Measurements from ENCODE around the gene DLST. TPM values are rescaled to one million over a fixed set of nuclear protein-coding genes. Genes with fewer than 3 reads are reported as not detected.

DLST gene
- total RNA-seq, 1 donor from 2014 or later: 102 TPM

DNA sequence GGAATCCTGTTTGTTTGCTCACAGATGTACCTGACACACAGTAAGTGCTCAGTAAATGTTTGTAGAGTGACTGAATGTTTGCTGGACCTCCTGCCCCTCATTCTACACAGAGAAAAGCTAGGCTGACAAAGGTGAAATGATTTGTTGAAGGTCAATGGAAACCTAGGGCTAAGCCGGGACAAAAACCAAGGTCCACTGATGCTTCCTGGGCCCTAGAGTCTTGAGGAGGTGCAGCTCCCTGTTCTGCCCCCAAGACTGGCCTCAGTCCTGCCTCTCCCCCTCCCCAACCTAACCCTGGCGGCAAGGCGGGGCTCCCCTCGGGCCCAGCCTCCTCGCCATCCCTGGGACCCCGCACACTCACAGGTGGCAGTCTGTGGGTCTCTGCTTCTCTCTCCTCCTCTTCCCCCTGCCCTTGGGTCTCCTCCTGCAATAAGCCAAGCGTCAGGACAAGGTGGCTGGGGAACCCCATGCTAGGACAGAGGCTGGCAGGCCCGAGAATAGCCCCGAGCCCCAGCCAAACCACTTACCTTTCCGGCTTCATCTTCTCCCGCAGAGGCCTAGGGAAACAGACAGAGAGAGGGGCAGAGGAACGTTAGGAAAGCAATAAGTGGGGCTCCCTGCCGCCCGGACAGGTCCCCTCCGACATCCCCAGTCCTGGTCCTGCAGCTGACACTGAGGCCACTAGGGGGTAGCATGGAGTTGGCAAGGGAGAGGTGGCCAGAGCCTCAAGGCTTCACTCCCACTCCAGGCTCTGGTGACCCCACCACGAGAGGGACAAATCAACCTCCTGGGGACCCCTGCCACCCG lies 64.3 kb downstream of the DLST start:
- no peaks in the 10 kb centered on the region for H3K9me3 Mint-ChIP-seq
- no peaks in the 10 kb centered on the region for H3K27me3 Mint-ChIP-seq (ENCODE audit: low read depth)
- intact Hi-C loops (cut with micrococcal nuclease): loop anchor here (1.0 to 10.0 kb wide), 3 partner anchors 56 to 359 kb away; partner anchors contain the start of gene EIF2B2
- H3K27ac Mint-ChIP-seq: no peak overlapping the region
- peaks cover 23% of the 10 kb centered on the region for H3K4me1 Mint-ChIP-seq (ENCODE audit: low read depth)
- no peaks in the 10 kb centered on the region for H3K36me3 Mint-ChIP-seq (ENCODE audit: low read depth)
- DNase-seq (ENCODE audit: low spot score): peak; percentile 63
- H3K4me3 Mint-ChIP-seq (ENCODE audit: low read depth): no peak overlapping the region

DNA sequence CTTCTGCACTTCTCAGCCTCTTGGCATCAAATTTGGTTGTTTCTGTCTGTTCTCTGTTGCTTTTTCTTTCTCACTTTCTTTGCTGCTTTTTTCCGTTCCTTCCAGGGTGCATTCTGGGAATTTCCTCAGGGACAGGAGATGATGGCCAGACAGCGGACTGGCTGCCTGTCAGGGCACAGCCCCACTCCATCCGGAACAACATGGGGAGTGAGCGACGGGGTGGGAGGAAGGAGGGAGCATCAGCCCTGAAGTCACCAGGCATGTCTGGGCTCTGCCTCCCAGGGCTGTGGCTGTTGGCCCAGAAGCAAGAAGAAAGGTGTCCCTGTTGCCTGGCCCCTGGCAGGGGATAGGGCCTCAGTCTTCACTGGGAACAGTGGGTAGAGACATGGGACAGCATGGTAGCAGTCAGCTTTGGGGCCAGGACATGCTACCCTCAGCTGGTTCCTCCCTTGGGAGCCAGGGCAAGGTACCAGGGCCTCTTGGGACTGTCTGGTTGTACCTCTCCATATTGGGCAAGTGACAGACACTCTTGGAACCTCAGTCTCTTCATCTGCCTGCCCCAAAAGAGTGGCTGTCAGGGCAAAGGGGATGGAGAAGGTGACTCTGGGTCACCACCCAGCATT lies 65.1 kb downstream of the DLST start:
- H3K27me3 Mint-ChIP-seq (ENCODE audit: low read depth): no peaks in the 10 kb centered on the region
- H3K4me1 Mint-ChIP-seq (ENCODE audit: low read depth): peaks cover 16% of the 10 kb centered on the region
- no peak overlapping the region for H3K4me3 Mint-ChIP-seq (ENCODE audit: low read depth)
- DNase-seq (ENCODE audit: low spot score): no peak
- no peaks in the 10 kb centered on the region for H3K36me3 Mint-ChIP-seq (ENCODE audit: low read depth)
- no peak overlapping the region for H3K27ac Mint-ChIP-seq
- intact Hi-C loops (cut with micrococcal nuclease): loop anchor here (5.0 to 10.0 kb wide), 2 partner anchors 56 to 358 kb away; partner anchors contain the start of gene EIF2B2
- no peaks in the 10 kb centered on the region for H3K9me3 Mint-ChIP-seq

DNA sequence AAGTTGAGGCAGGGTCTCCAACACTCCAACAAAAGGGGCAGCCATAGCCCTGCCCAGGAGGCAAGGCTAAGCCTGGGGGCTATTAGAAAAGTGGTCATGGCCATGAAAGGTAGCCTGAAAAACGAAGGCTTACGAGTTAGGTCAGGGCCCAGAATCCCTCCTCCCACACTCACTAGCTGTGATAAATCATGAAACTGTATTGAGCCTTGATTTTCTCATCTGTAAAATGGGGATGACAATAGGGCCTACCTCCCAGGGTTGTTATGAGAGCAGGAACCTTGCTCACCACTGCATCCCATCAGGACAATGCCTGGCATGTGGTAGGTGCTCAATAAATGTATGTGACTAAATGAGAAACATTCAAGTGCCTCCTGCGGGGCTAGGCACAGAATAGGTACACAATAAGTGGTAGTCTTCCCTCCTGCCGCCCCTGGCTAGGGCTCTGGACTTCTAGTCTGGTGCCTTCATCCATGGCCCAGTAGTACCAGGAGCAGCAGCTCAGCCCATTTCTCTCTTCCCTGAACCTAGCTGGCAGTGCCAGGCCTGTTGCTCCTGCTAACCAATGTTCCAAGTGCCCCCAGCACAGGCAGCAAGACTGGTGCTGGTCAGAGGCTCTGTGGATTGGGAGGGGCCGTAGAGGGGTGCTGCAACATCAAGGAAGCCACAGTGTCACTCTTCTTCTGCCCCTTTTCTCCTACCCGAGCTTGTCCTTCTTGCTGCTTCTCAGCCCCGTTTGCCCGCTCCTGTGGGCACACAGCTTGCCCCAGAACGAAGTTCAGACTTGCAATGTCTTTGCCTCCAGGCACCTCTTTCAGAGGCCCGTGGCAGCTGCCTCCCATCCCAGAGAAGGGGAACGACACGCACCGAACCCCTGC lies 65.9 kb downstream of the DLST start:
- Mint-ChIP-seq H3K36me3 (ENCODE audit: low read depth) (no peaks in the 10 kb centered on the region), H3K27ac (no peak overlapping the region), H3K9me3 (no peaks in the 10 kb centered on the region), H3K27me3 (ENCODE audit: low read depth) (no peaks in the 10 kb centered on the region), H3K4me3 (ENCODE audit: low read depth) (no peak overlapping the region), H3K4me1 (ENCODE audit: low read depth) (peaks cover 11% of the 10 kb centered on the region)
- intact Hi-C loops (cut with micrococcal nuclease): loop anchor here (5.0 to 10.0 kb wide), 2 partner anchors 55 to 357 kb away; partner anchors contain the start of gene EIF2B2
- DNase-seq (ENCODE audit: low spot score): no peak

DNA sequence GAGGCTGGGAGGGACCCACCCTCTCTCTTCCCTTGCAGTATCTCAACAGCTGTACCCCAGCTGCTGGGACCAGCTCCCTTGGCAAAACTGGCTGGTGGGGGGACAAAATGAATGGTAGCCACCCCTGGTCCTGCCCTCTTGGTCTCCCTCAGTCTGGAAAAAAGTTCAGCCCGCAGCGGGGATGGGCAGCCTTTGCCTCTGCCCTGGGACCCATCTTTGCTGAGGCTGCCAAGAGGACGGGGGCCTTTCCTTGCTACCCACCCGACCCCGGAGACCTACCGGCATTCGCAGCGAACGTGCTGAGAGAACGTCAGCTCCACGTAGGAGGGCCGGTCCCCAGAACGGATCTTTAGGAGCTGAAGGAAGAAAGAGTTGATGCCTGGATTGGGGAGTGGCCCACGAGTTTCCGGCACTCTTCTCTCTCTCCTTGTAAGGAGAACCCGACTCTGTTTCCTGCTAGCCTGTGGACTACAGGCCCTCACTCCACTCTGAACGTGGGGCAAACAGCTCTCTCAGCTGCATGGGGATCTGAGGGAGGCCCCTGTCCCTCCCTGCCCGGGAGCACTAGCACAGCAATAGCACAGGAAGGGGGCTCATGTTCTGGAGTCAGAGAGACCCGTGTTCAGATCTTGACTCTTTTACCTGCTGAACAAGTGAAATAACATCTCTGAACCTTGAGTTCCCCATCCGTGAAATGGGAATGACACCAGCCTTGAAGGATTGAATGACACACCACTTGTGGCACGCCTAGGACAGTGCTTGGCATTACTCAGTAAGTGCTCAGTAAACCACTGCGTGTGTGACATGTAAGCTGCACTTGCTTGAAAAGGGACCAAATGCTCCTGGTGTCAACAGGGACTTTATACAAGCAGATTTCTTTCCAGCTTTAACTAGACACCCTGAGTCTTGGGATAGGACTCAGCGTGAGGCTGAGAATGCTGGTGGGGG lies 66.8 kb downstream of the DLST start:
- Mint-ChIP-seq H3K27me3 (ENCODE audit: low read depth) (no peaks in the 10 kb centered on the region), H3K4me1 (ENCODE audit: low read depth) (peaks cover 6% of the 10 kb centered on the region), H3K9me3 (no peaks in the 10 kb centered on the region), H3K27ac (no peak overlapping the region), H3K4me3 (ENCODE audit: low read depth) (no peak overlapping the region), H3K36me3 (ENCODE audit: low read depth) (no peaks in the 10 kb centered on the region)
- intact Hi-C loops (cut with micrococcal nuclease): loop anchor here (5.0 to 10.0 kb wide), 2 partner anchors 54 to 356 kb away; partner anchors contain the start of gene EIF2B2
- DNase-seq (ENCODE audit: low spot score): no peak

DNA sequence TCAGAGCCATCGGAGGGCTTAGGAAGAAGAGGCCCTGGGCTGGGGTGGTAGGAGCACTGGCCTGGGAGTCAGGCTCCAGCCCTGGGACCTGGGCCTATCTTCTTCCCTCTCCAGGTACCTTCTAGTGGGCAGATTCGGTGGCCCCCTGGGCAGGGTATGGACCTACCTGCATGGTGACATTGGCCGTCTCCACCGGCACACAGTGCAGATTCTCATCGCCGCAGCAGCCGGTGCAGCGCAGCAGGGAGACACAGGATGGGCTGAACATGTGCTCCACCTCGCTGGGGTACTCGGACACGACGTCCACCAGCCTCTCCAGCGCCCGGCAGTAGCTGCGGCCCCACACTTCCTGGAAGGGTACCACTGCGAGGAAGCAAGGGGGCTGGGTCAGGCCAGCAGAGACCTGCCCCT lies 67.5 kb downstream of the DLST start:
- no peak for DNase-seq (ENCODE audit: low spot score)
- Mint-ChIP-seq H3K9me3 (no peaks in the 10 kb centered on the region), H3K27ac (no peak overlapping the region), H3K27me3 (ENCODE audit: low read depth) (no peaks in the 10 kb centered on the region), H3K4me1 (ENCODE audit: low read depth) (peaks cover 6% of the 10 kb centered on the region), H3K4me3 (ENCODE audit: low read depth) (no peak overlapping the region), H3K36me3 (ENCODE audit: low read depth) (no peaks in the 10 kb centered on the region)
- intact Hi-C loops (cut with micrococcal nuclease): loop anchor here (5.0 to 10.0 kb wide), 2 partner anchors 53 to 356 kb away; partner anchors contain the start of gene EIF2B2

DNA sequence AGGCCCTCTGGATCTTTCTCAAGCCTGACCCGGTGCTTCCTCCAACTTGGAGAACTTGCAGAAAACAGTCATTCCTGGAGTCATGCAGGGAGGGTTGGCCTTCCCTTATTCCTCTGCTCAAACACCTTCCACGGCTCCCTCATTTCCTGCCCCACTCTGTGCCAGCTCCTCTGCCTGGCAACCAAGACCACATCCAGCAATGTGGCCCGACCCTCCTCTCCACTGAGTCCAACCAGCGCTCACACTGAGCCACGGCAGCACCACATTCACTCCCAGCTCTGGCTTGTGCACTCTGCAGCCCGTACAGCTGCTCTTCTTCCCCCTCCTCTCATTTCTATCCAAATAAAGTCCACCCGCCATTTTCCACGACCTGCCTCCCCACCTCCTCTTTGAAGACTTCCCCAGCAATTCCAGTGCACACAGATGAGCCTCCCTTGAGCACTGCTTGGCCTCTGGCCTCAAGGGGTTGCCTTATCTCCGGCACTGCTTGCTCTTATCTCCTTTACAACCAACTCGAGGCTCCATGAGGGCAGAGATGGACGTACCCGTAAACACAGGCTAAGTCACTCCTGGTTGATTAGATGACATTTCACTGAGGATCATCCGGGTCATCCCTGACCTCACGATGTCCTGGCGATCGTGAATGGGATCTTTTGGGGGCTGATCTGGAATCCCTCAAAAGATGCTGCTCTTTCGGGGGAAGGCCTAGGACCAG lies 68.3 kb downstream of the DLST start:
- H3K4me3 Mint-ChIP-seq (ENCODE audit: low read depth): no peak overlapping the region
- no peaks in the 10 kb centered on the region for H3K9me3 Mint-ChIP-seq
- H3K4me1 Mint-ChIP-seq (ENCODE audit: low read depth): peaks cover 6% of the 10 kb centered on the region
- no peaks in the 10 kb centered on the region for H3K36me3 Mint-ChIP-seq (ENCODE audit: low read depth)
- no peak overlapping the region for H3K27ac Mint-ChIP-seq
- DNase-seq (ENCODE audit: low spot score): no peak
- no peaks in the 10 kb centered on the region for H3K27me3 Mint-ChIP-seq (ENCODE audit: low read depth)
- intact Hi-C loops (cut with micrococcal nuclease): loop anchor here (5.0 to 10.0 kb wide), 2 partner anchors 52 to 355 kb away; partner anchors contain the start of gene EIF2B2

DNA sequence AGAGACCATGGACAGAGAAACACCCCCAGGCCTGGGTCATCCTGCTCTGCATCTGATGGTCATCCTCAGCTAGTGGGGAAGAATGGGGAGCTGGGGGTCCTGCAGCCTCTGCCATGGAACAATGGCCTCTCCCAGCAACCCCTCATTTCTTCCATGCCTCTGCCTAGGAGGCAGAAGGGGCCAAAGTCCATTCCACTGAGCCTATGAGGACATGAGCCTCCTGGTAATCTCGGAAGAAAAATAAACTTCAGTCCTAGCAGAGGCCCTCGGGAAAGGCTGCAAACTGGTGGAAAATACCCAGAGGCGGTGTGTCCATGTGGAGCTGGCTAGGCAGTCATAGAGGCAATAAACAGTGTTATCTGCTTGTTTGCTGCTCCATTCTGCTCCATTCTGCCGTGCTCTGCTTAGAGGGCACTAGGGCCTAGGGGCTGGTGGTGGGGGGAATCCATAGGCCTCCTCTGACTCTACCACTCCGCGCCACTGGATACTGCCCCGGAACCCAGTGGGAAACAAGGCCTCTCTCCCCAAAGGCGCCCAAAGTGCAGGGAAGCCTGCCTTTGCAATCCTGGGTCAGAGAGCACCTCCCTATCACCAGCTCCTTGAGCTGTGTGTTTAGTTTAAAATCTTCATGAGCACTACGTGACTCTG lies 69.2 kb downstream of the DLST start:
- Mint-ChIP-seq H3K4me3 (ENCODE audit: low read depth) (no peak overlapping the region), H3K27me3 (ENCODE audit: low read depth) (peaks cover 2% of the 10 kb centered on the region), H3K36me3 (ENCODE audit: low read depth) (no peaks in the 10 kb centered on the region), H3K4me1 (ENCODE audit: low read depth) (peaks cover 6% of the 10 kb centered on the region), H3K9me3 (no peaks in the 10 kb centered on the region), H3K27ac (no peak overlapping the region)
- intact Hi-C loops (cut with micrococcal nuclease): no loop called here
- DNase-seq (ENCODE audit: low spot score): no peak

DNA sequence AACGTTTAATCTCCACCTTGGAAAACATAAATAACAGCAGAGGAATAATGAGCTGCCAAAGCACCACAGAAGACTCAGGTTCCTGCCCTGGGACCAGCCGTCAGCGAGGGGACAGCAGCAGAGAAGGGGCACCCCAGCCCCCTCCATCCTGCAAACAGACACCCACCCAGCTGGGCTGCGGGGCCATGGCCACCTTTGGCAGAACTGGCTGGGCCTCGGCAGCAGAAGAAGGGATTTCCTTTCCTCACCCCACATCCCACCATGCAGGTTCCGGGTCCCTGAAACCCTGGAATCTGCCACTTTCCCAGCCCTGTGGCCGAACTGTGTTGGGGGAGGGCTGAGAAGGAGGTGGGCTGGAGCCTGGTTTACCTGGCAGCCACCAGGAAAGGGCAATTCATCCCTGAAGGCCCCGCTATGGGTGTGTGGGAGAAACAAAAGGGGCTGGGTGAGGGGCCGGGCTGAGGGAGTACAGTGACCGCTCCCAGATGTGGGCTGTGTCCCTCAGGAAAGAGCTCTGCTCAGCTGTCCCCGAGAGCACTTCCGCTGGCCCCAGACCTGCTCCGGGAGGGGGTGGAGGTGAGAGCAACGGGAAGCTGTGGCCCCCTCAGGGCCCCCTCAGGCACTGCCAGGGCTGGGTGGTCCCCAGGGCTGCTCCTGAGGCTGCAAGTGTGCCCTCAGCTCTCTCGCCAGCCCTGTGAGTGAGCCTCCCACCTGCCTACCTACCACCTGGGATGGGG lies 69.9 kb downstream of the DLST start:
- H3K4me1 Mint-ChIP-seq (ENCODE audit: low read depth): peaks cover 1% of the 10 kb centered on the region
- H3K27me3 Mint-ChIP-seq (ENCODE audit: low read depth): peaks cover 7% of the 10 kb centered on the region
- no peak overlapping the region for H3K4me3 Mint-ChIP-seq (ENCODE audit: low read depth)
- no peak overlapping the region for H3K27ac Mint-ChIP-seq
- no peaks in the 10 kb centered on the region for H3K9me3 Mint-ChIP-seq
- intact Hi-C loops (cut with micrococcal nuclease): no loop called here
- no peak for DNase-seq (ENCODE audit: low spot score)
- H3K36me3 Mint-ChIP-seq (ENCODE audit: low read depth): no peaks in the 10 kb centered on the region

DNA sequence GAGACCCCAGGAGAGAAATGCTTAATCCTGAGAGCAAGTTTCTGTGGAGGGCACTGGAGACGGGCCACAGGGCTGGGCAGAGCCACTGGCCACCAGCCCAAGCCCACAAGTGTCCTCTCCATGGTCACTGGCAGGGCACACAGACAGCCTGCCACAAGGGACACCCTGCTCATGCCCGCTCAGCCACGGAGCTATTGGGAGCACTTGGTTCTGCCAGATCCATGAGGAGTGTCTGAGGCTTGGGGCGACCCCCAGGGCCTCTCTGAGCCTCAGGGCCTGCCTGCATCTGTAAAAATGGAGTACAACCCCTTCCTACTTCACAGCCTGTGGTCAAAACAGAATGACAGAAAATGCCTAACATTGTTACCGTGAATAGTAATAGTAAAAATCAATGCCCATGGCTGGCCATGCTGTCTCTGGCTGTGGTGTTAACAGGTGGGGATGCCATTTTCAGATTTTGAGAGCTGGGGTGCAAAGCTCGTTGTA lies 70.5 kb downstream of the DLST start:
- Mint-ChIP-seq H3K36me3 (ENCODE audit: low read depth) (no peaks in the 10 kb centered on the region), H3K4me1 (ENCODE audit: low read depth) (no peaks in the 10 kb centered on the region), H3K27ac (no peak overlapping the region), H3K27me3 (ENCODE audit: low read depth) (peaks cover 11% of the 10 kb centered on the region), H3K9me3 (no peaks in the 10 kb centered on the region), H3K4me3 (ENCODE audit: low read depth) (no peak overlapping the region)
- intact Hi-C loops (cut with micrococcal nuclease): no loop called here
- DNase-seq (ENCODE audit: low spot score): no peak

DNA sequence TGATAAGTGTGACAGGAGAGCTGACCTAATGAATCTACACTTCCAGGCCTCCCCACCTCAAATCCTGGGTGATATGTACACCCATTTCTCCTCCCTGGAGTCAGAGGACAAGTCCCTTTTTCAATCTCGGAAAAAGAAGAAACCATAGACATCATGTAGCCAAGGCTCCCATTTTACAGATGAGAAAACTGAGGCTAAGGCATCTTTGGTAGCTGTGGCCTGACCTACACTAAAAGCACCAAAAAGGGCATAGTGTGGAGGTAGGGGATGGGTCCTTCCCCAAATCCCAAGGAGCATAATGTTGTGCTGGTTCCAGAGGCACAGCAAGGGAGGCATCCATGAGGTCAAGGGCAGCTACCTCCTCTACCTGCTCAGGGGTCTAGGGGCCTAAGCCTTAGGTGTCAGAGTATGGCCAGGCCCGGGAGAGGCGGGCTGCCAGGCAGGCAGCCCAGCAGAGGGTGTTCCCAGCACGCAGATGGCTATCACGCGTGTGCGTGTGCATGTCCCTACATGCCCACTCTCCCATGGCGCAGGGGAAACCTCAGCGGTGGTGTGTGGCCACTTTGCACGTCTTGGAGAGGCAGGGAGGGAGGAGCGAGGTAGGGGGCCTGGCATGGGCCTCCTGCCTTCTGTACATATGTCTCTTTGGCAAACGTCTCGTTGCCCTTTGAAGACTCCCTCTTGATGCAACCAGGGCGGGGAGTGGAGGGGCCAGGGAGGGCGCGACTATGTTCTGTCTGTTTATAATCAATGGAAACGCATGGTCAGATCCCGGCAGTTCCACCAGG lies 71.2 kb downstream of the DLST start:
- intact Hi-C loops (cut with micrococcal nuclease): no loop called here
- H3K4me1 Mint-ChIP-seq (ENCODE audit: low read depth): no peaks in the 10 kb centered on the region

More for the DNA sequence above, 71.2 kb downstream of the DLST start:
- Mint-ChIP-seq H3K36me3 (ENCODE audit: low read depth) (no peaks in the 10 kb centered on the region), H3K9me3 (no peaks in the 10 kb centered on the region), H3K27ac (no peak overlapping the region), H3K27me3 (ENCODE audit: low read depth) (peaks cover 12% of the 10 kb centered on the region), H3K4me3 (ENCODE audit: low read depth) (no peak overlapping the region)
- DNase-seq (ENCODE audit: low spot score): no peak
